NCI-H1694 (cell line): ENCODE results near the gene RALGPS1.

Source experiments
- DNase-seq: peaks from one replicate; lab custom pipeline; 2025; lab: John Stamatoyannopoulos, UW

The RALGPS1 gene

GRCh38 chr9:127053960-127054359 is 139.4 kb downstream of the RALGPS1 start:
- no peak for DNase-seq

GRCh38 chr9:127055745-127056402 is 141.3 kb downstream of the RALGPS1 start:
- DNase-seq: no peak

- DNase-seq: no peak
Measured at GRCh38 chr9:127056446-127056845, 141.9 kb downstream of the RALGPS1 start.

GRCh38 chr9:127058011-127058644 is 143.5 kb downstream of the RALGPS1 start:
- DNase-seq: no peak

GRCh38 chr9:127058645-127059021 is 144.1 kb downstream of the RALGPS1 start:
- no peak for DNase-seq

GRCh38 chr9:127059030-127059429 is 144.4 kb downstream of the RALGPS1 start:
- DNase-seq: no peak

- no peak for DNase-seq
Measured at GRCh38 chr9:127059765-127060361, 145.3 kb downstream of the RALGPS1 start.

- DNase-seq: no peak
Measured at GRCh38 chr9:127061411-127061810, 146.8 kb downstream of the RALGPS1 start.

GRCh38 chr9:127064335-127064734 is 149.8 kb downstream of the RALGPS1 start:
- DNase-seq: no peak

- DNase-seq: no peak
Measured at GRCh38 chr9:127065592-127065991, 151.0 kb downstream of the RALGPS1 start.

GRCh38 chr9:127066060-127066850 is 151.7 kb downstream of the RALGPS1 start:
- no peak for DNase-seq

GRCh38 chr9:127066851-127067136 is 152.2 kb downstream of the RALGPS1 start:
- no peak for DNase-seq

- no peak for DNase-seq
Measured at GRCh38 chr9:127067603-127068220, 153.1 kb downstream of the RALGPS1 start.

GRCh38 chr9:127074561-127075548 is 160.3 kb downstream of the RALGPS1 start:
- no peak for DNase-seq

- no peak for DNase-seq
Measured at GRCh38 chr9:127075624-127076372, 161.2 kb downstream of the RALGPS1 start.

- no peak for DNase-seq
Measured at GRCh38 chr9:127076860-127077643, 162.5 kb downstream of the RALGPS1 start.

GRCh38 chr9:127077644-127077946 is 163.0 kb downstream of the RALGPS1 start:
- no peak for DNase-seq

- DNase-seq: no peak
Measured at GRCh38 chr9:127078336-127078735, 163.8 kb downstream of the RALGPS1 start.

- no peak for DNase-seq
Measured at GRCh38 chr9:127078988-127079387, 164.4 kb downstream of the RALGPS1 start.
